GM12878 (cell line): ENCODE measurements around the gene SPATS1.

Experiments used
- CHD2 ChIP-seq: IDR thresholded peaks from 2 replicates; pipeline ENCODE4 v1.6.1; 2011; ENCODE audit warnings: low read depth, low read length, improper control_type of control experiment, borderline replicate concordance
- GABPA ChIP-seq: IDR thresholded peaks from 2 replicates; pipeline ENCODE4 v1.6.1; 2014; ENCODE audit warnings: antibody characterized with exemption, low read depth, mild to moderate bottlenecking, inconsistent platforms
- HDGF ChIP-seq: fragments of 450-650 bp; IDR thresholded peaks from 2 replicates; pipeline ENCODE4 v1.6.1; 2016; ENCODE audit warnings: antibody characterized with exemption
- IKZF2 ChIP-seq, 2 experiments: fragments of 450-650 bp; IDR thresholded peaks; 2 replicates each; pipeline ENCODE4 v1.6.1; 2017; ENCODE audit warnings: mild to moderate bottlenecking in 2 of 2, moderate library complexity in 2 of 2
- POLR2A ChIP-seq: IDR thresholded peaks from 2 replicates; pipeline ENCODE4 v1.6.1; 2011; ENCODE audit warnings: low read depth, mild to moderate bottlenecking, low read length
- POLR2AphosphoS5 ChIP-seq: IDR thresholded peaks from 2 replicates; pipeline ENCODE4 v1.6.1; 2011; ENCODE audit warnings: mild to moderate bottlenecking, low read length, inconsistent platforms
- SPI1 ChIP-seq: IDR thresholded peaks from 2 replicates; pipeline ENCODE4 v1.6.1; 2011; ENCODE audit warnings: low read depth, mild to moderate bottlenecking, low read length, moderate library complexity, borderline replicate concordance; ENCODE audit not compliant: insufficient read depth
- SRF ChIP-seq, 2 experiments: IDR thresholded peaks; 2 replicates each; pipeline ENCODE4 v1.6.1; 2011; ENCODE audit warnings: low read depth in 2 of 2, low read length in 2 of 2, mild to moderate bottlenecking in 1 of 2, moderate library complexity in 1 of 2
- ZNF217 ChIP-seq: fragments of 450-650 bp; IDR thresholded peaks from 2 replicates; pipeline ENCODE4 v1.6.1; 2017; ENCODE audit warnings: antibody characterized with exemption, mild to moderate bottlenecking
- ZNF24 ChIP-seq: fragments of 450-650 bp; IDR thresholded peaks from 2 replicates; pipeline ENCODE4 v1.6.1; 2017; ENCODE audit warnings: antibody characterized with exemption, mild to moderate bottlenecking
- TF ChIP-seq, protein P1 (sequence below), 3 experiments: IDR thresholded peaks in 2 of 3; conservative IDR thresholded peaks in 1 of 3; 2 replicates each; pipeline ENCODE4 v1.5.1; 2011; ENCODE audit warnings: low read depth in 3 of 3, low read length in 3 of 3, mild to moderate bottlenecking in 3 of 3, control low read depth in 2 of 3, moderate library complexity in 2 of 3, inconsistent platforms in 1 of 3, mixed read lengths in 1 of 3; ENCODE audit not compliant: control insufficient read depth in 2 of 3, insufficient read depth in 1 of 3; ENCODE audit errors: extremely low read depth in 1 of 3
- TF ChIP-seq, protein P2 (sequence below): fragments of 450-650 bp; formaldehyde crosslinking; IDR thresholded peaks from 2 replicates; pipeline ENCODE4 v1.4.0; 2020; ENCODE audit warnings: mild to moderate bottlenecking, moderate library complexity
- TF ChIP-seq, protein P3 (sequence below): IDR thresholded peaks from 2 replicates; pipeline ENCODE4 v1.6.1; 2012; ENCODE audit warnings: low read depth, low read length, improper control_type of control experiment
- TF ChIP-seq, protein P4 (sequence below): fragments of 450-650 bp; conservative IDR thresholded peaks from 2 replicates; pipeline ENCODE4 v1.6.1; 2017; ENCODE audit warnings: mild to moderate bottlenecking, moderate library complexity

DNA sequence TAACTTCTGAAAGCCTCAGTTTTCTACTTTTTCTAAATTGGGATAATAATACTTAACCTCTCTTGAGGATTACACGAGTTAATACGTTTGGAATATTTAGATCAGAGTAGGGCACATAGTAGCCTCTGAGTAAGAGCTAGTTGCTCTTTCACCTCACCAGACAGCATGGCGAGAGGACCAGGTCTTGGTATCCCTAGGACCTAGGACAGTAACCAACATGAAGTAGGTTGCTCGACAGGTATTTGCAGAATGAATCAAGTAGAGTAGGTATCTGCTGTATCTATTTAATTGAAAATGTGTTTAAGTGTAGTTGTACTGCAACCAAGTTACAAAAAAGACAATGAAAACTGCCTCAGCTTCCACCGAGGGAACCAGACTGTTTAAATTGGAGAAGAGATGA lies 46.4 kb downstream of the SPATS1 start:
- TF ChIP-seq ZNF24 (no peak), CHD2 (no peak), SPI1 (no peak), POLR2A (no peak), ZNF217 (no peak), SRF (IDR thresholded peaks at IDR 0.05; ENCODE audit: low read depth in 2 of 2, low read length in 2 of 2) (no peak), GABPA (no peak), POLR2AphosphoS5 (no peak), IKZF2 (IDR thresholded peaks at IDR 0.05) (no peak), HDGF (no peak)
- TF ChIP-seq, protein P1, sequence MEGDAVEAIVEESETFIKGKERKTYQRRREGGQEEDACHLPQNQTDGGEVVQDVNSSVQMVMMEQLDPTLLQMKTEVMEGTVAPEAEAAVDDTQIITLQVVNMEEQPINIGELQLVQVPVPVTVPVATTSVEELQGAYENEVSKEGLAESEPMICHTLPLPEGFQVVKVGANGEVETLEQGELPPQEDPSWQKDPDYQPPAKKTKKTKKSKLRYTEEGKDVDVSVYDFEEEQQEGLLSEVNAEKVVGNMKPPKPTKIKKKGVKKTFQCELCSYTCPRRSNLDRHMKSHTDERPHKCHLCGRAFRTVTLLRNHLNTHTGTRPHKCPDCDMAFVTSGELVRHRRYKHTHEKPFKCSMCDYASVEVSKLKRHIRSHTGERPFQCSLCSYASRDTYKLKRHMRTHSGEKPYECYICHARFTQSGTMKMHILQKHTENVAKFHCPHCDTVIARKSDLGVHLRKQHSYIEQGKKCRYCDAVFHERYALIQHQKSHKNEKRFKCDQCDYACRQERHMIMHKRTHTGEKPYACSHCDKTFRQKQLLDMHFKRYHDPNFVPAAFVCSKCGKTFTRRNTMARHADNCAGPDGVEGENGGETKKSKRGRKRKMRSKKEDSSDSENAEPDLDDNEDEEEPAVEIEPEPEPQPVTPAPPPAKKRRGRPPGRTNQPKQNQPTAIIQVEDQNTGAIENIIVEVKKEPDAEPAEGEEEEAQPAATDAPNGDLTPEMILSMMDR (IDR thresholded peaks at IDR 0.05 in 2 of 3, conservative IDR thresholded peaks at IDR 0.05 in 1 of 3; ENCODE audit: control insufficient read depth in 2 of 3, extremely low read depth in 1 of 3, insufficient read depth in 1 of 3, low read depth in 3 of 3, low read length in 3 of 3) = no peak
- TF ChIP-seq, protein P2, sequence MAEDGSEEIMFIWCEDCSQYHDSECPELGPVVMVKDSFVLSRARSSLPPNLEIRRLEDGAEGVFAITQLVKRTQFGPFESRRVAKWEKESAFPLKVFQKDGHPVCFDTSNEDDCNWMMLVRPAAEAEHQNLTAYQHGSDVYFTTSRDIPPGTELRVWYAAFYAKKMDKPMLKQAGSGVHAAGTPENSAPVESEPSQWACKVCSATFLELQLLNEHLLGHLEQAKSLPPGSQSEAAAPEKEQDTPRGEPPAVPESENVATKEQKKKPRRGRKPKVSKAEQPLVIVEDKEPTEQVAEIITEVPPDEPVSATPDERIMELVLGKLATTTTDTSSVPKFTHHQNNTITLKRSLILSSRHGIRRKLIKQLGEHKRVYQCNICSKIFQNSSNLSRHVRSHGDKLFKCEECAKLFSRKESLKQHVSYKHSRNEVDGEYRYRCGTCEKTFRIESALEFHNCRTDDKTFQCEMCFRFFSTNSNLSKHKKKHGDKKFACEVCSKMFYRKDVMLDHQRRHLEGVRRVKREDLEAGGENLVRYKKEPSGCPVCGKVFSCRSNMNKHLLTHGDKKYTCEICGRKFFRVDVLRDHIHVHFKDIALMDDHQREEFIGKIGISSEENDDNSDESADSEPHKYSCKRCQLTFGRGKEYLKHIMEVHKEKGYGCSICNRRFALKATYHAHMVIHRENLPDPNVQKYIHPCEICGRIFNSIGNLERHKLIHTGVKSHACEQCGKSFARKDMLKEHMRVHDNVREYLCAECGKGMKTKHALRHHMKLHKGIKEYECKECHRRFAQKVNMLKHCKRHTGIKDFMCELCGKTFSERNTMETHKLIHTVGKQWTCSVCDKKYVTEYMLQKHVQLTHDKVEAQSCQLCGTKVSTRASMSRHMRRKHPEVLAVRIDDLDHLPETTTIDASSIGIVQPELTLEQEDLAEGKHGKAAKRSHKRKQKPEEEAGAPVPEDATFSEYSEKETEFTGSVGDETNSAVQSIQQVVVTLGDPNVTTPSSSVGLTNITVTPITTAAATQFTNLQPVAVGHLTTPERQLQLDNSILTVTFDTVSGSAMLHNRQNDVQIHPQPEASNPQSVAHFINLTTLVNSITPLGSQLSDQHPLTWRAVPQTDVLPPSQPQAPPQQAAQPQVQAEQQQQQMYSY (CRISPR knock-in tag) = no peak
- TF ChIP-seq, protein P3, sequence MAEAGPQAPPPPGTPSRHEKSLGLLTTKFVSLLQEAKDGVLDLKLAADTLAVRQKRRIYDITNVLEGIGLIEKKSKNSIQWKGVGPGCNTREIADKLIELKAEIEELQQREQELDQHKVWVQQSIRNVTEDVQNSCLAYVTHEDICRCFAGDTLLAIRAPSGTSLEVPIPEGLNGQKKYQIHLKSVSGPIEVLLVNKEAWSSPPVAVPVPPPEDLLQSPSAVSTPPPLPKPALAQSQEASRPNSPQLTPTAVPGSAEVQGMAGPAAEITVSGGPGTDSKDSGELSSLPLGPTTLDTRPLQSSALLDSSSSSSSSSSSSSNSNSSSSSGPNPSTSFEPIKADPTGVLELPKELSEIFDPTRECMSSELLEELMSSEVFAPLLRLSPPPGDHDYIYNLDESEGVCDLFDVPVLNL = no peak
- TF ChIP-seq, protein P4, sequence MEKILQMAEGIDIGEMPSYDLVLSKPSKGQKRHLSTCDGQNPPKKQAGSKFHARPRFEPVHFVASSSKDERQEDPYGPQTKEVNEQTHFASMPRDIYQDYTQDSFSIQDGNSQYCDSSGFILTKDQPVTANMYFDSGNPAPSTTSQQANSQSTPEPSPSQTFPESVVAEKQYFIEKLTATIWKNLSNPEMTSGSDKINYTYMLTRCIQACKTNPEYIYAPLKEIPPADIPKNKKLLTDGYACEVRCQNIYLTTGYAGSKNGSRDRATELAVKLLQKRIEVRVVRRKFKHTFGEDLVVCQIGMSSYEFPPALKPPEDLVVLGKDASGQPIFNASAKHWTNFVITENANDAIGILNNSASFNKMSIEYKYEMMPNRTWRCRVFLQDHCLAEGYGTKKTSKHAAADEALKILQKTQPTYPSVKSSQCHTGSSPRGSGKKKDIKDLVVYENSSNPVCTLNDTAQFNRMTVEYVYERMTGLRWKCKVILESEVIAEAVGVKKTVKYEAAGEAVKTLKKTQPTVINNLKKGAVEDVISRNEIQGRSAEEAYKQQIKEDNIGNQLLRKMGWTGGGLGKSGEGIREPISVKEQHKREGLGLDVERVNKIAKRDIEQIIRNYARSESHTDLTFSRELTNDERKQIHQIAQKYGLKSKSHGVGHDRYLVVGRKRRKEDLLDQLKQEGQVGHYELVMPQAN = no peak
